CD14-positive monocyte (primary cell): Measurements from ENCODE around the gene DYRK1A. TPM values are rescaled to one million over a fixed set of nuclear protein-coding genes. Genes with fewer than 3 reads are reported as not detected.

Experiments
- DNase-seq, 3 donors: peaks; one replicate each; pipeline ENCODE4 v3.0.0-alpha.2; 2011 to 2022
- H2AFZ ChIP-seq: 2 replicates; pipeline ENCODE4 v1.6.0; 2012; ENCODE audit warnings: mild to moderate bottlenecking, low read depth, low read length, inconsistent platforms; ENCODE audit not compliant: insufficient read depth, poor library complexity, severe bottlenecking
- H3K27ac ChIP-seq, 2 donors: 1 replicate in 1 of 2; 2 replicates in 1 of 2; pipeline ENCODE4 v1.5.1; 2012 to 2013; ENCODE audit warnings: low read length in 2 of 2, control low read depth in 1 of 2, inconsistent platforms in 1 of 2, low read depth in 1 of 2, mild to moderate bottlenecking in 1 of 2
- H3K27me3 ChIP-seq, 2 donors: one replicate each; pipeline versions ENCODE4 v1.6.0 to v1.6.1; 2011 to 2013; ENCODE audit warnings: low read length in 2 of 2; ENCODE audit not compliant: control insufficient read depth in 2 of 2, insufficient read depth in 2 of 2
- H3K36me3 ChIP-seq, 2 donors: replicated peaks in 1 of 2; 1 replicate in 1 of 2; 2 replicates in 1 of 2; pipeline versions ENCODE4 v1.5.1 to v1.6.1; 2012 to 2013; ENCODE audit warnings: low read length in 2 of 2, control low read depth in 1 of 2, inconsistent platforms in 1 of 2, mild to moderate bottlenecking in 1 of 2; ENCODE audit not compliant: insufficient read depth in 2 of 2, control insufficient read depth in 1 of 2
- H3K4me1 ChIP-seq, 2 donors: 1 replicate in 1 of 2; 2 replicates in 1 of 2; pipeline versions ENCODE4 v1.5.1 to v1.6.1; 2012 to 2013; ENCODE audit warnings: low read length in 2 of 2, control low read depth in 1 of 2, inconsistent platforms in 1 of 2, mild to moderate bottlenecking in 1 of 2, moderate library complexity in 1 of 2; ENCODE audit not compliant: insufficient read depth in 2 of 2, control insufficient read depth in 1 of 2
- H3K4me2 ChIP-seq: replicated peaks from 2 replicates; pipeline ENCODE3; 2012; ENCODE audit warnings: low read length, moderate library complexity, mild to moderate bottlenecking; ENCODE audit not compliant: poor library complexity, severe bottlenecking; ENCODE audit errors: extremely low read depth
- H3K4me3 ChIP-seq, 3 experiments: fragments of 200-600 bp in 1 of 3; sonication (generic) in 1 of 3; replicated peaks in 1 of 3; 1 replicate in 2 of 3; 2 replicates in 1 of 3; pipeline ENCODE4 v1.5.1; 2011 to 2013; ENCODE audit warnings: low read length in 3 of 3, mild to moderate bottlenecking in 3 of 3, control low read depth in 2 of 3, low read depth in 2 of 3, inconsistent platforms in 1 of 3, moderate library complexity in 1 of 3
- H3K79me2 ChIP-seq: 2 replicates; pipeline ENCODE4 v1.6.0; 2012; ENCODE audit warnings: mild to moderate bottlenecking, control low read depth, inconsistent platforms, low read length, moderate library complexity; ENCODE audit not compliant: insufficient read depth
- H3K9ac ChIP-seq: 2 replicates; pipeline ENCODE4 v1.6.0; 2017; ENCODE audit warnings: low read length, mild to moderate bottlenecking; ENCODE audit not compliant: insufficient read depth, poor library complexity, severe bottlenecking
- H3K9me3 ChIP-seq, 2 donors: replicated peaks in 1 of 2; 1 replicate in 1 of 2; 2 replicates in 1 of 2; pipeline versions ENCODE4 v1.5.1 to v1.6.1; 2012 to 2013; ENCODE audit warnings: low read length in 2 of 2, control low read depth in 1 of 2; ENCODE audit not compliant: control insufficient read depth in 1 of 2, insufficient read depth in 1 of 2
- H4K20me1 ChIP-seq: 2 replicates; pipeline ENCODE4 v1.6.0; 2012; ENCODE audit warnings: mild to moderate bottlenecking, low read length, control low read depth, moderate library complexity; ENCODE audit not compliant: insufficient read depth
- H3K27ac Mint-ChIP-seq, 7 donors: one replicate each; pipeline ENCODE4 v1.8.0; 2020; ENCODE audit warnings: mild to moderate bottlenecking in 7 of 7, mixed read lengths in 7 of 7, moderate library complexity in 6 of 7, inconsistent platforms in 2 of 7
- H3K27me3 Mint-ChIP-seq, 3 donors: one replicate each; pipeline ENCODE4 v1.8.0; 2021 to 2022; ENCODE audit warnings: low read depth in 3 of 3, mild to moderate bottlenecking in 3 of 3, mixed read lengths in 3 of 3, moderate library complexity in 3 of 3, inconsistent platforms in 1 of 3
- H3K36me3 Mint-ChIP-seq, 2 donors: one replicate each; pipeline ENCODE4 v1.8.0; 2020; ENCODE audit warnings: mixed read lengths in 2 of 2, inconsistent platforms in 1 of 2, mild to moderate bottlenecking in 1 of 2
- H3K4me1 Mint-ChIP-seq: one replicate; pipeline ENCODE4 v1.8.0; 2020; ENCODE audit warnings: mild to moderate bottlenecking, mixed read lengths
- H3K4me3 Mint-ChIP-seq, 2 donors: one replicate each; pipeline ENCODE4 v1.8.0; 2020; ENCODE audit warnings: mild to moderate bottlenecking in 2 of 2, mixed read lengths in 2 of 2, moderate library complexity in 1 of 2
- H3K9me3 Mint-ChIP-seq, 7 donors: one replicate each; pipeline ENCODE4 v1.8.0; 2020 to 2022; ENCODE audit warnings: mixed read lengths in 7 of 7, mild to moderate bottlenecking in 6 of 7, moderate library complexity in 6 of 7, inconsistent platforms in 2 of 7
- WGBS: methylation state at CpG from one replicate; pipeline ENCODE4 v1.1.5; 2013; ENCODE audit warnings: missing lambda C conversion rate; ENCODE audit not compliant: insufficient coverage; 5-methylcytosine and 5-hydroxymethylcytosine counted together
- intact Hi-C, 2 donors: fragments of 100-400 bp; cut with micrococcal nuclease; formaldehyde crosslinking; loops; one replicate each; pipeline versions ENCODE4 v1.15.0 to v1.15.1; 2023
- polyA plus RNA-seq, 3 donors: library from polyadenylated mRNA; depleted of rRNA in 1 of 3; unstranded in 2 of 3; stranded (reverse) in 1 of 3; fragments of 300-500 nt in 2 of 3; fragments of >200 nt in 1 of 3; fragmentation: Illumina TruSeq in 2 of 3; gene quantifications; 1 replicate in 2 of 3; 2 replicates in 1 of 3; pipeline ENCODE4 v1.2.3, GENCODE V29; 2012 to 2021
- TF ChIP-seq, protein P1 (sequence below): fragments of 200-600 bp; IDR thresholded peaks from one replicate; pipeline ENCODE4 v1.8.0; 2022; ENCODE audit warnings: antibody characterized with exemption, mild to moderate bottlenecking

DYRK1A gene
- polyA plus RNA-seq, 3 donors: 1.8 to 53.5 (median 2.4) TPM

DNA sequence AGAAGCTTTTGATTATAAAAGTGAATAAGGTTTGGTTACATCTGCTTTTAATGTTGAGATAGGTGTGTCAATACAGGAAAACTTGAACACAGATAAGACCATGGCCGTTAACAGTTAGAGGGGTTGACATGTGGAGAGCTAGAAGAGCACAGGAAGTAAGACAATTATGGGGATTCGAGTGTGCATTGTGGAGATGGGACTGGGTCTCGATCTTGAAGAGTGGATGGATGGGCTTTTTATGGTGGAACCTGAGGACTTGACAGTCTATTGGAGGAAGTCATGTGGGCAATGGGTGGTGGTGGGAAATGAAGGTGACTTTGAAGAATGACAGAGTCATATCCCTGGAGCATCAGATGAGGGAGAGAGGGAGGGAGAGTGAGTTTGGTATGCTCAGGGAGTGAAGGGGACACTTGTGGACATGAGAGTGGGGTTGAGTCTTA, 12.1 kb downstream of the DYRK1A start:
- H3K27ac ChIP-seq: peak overlapping the region in 1 of 2 donors; percentile 25
- no peaks in the 10 kb centered on the region for H3K27me3 Mint-ChIP-seq
- H3K9ac ChIP-seq: no peak overlapping the region
- H4K20me1 ChIP-seq: peaks cover 100% of the 10 kb centered on the region
- no peak for DNase-seq
- peak overlapping the region in 5 of 7 donors; percentile 1 to 67 (median 21) for H3K27ac Mint-ChIP-seq
- no peaks in the 10 kb centered on the region for H3K36me3 ChIP-seq
- H3K4me3 Mint-ChIP-seq: no peak overlapping the region
- no peaks in the 10 kb centered on the region for H3K27me3 ChIP-seq
- H3K4me2 ChIP-seq: no peak overlapping the region
- 29% methylated on average over 3 of the region's 3 CpGs for WGBS
- H2AFZ ChIP-seq: no peak overlapping the region
- TF ChIP-seq, protein P1, sequence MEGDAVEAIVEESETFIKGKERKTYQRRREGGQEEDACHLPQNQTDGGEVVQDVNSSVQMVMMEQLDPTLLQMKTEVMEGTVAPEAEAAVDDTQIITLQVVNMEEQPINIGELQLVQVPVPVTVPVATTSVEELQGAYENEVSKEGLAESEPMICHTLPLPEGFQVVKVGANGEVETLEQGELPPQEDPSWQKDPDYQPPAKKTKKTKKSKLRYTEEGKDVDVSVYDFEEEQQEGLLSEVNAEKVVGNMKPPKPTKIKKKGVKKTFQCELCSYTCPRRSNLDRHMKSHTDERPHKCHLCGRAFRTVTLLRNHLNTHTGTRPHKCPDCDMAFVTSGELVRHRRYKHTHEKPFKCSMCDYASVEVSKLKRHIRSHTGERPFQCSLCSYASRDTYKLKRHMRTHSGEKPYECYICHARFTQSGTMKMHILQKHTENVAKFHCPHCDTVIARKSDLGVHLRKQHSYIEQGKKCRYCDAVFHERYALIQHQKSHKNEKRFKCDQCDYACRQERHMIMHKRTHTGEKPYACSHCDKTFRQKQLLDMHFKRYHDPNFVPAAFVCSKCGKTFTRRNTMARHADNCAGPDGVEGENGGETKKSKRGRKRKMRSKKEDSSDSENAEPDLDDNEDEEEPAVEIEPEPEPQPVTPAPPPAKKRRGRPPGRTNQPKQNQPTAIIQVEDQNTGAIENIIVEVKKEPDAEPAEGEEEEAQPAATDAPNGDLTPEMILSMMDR: no peak
- no peaks in the 10 kb centered on the region for H3K9me3 Mint-ChIP-seq
- intact Hi-C loops: loop anchor here (5.0 to 10.0 kb wide), 2 partner anchors 34 to 56 kb away; no protein-coding TSS in a partner anchor
- H3K79me2 ChIP-seq: peaks cover 100% of the 10 kb centered on the region
- H3K4me3 ChIP-seq: no peak overlapping the region
- H3K9me3 ChIP-seq: peaks cover 0 to 2% of the 10 kb centered on the region in 2 donors
- H3K4me1 ChIP-seq: peaks cover 21 to 56% of the 10 kb centered on the region in 2 donors
- H3K4me1 Mint-ChIP-seq: peaks cover 76% of the 10 kb centered on the region
- peaks cover 2 to 7% of the 10 kb centered on the region in 2 donors for H3K36me3 Mint-ChIP-seq

DNA sequence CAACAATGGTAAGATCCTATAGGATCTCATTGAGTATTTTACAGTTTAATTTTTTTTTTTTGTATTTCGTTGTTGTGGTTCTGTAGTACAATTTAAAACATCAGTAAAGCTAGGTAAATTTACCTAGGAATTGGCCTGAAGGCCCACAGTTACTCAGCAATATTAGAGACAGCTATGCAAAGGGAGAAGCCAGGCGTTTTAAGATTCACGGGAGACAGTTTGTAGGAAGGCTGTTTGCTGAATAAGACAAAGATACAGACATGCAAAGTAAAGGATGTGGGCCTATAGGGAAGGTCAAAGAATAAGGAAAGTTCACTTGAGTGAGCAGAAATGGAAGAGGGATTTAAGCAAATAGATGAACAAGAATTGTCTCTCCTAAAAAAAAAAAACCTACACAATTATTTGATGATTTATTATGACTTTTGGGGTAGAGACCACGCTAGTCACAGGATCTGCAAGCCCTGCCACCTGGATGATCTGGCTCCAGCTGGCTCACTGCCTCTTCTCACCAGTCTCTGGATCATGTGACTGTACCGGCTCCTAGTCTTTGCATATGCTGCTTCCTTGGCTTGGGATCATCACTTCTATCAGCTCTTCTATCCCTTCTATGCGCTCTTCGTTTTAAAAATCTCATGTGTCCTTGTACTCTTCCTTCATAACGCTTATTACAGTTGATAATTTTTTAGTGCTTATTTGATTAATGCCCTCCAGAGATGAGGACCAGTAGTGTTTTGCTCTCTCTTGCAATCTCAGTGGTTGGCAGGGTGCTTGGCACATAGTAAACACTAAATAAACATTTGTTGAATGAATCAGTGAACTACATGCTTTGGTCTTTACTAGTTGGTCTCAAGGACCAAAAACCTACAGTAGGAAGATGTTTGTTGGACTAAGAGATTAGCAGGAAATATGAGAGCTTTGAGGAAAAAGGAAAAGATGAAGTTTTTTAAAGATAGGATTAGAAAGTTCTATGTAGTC, 14.1 kb downstream of the DYRK1A start:
- Histone ChIP-seq H3K79me2 (peaks cover 100% of the 10 kb centered on the region), H3K36me3 (no peaks in the 10 kb centered on the region), H3K9me3 (peaks cover 0 to 2% of the 10 kb centered on the region in 2 donors), H3K27ac (peak overlapping the region in 1 of 2 donors; percentile 5), H3K9ac (no peak overlapping the region), H3K27me3 (no peaks in the 10 kb centered on the region), H2AFZ (no peak overlapping the region), H4K20me1 (peaks cover 100% of the 10 kb centered on the region), H3K4me3 (no peak overlapping the region), H3K4me2 (no peak overlapping the region), H3K4me1 (peaks cover 17 to 55% of the 10 kb centered on the region in 2 donors)
- TF ChIP-seq, protein P1: no peak
- WGBS: 13% methylated on average over 4 of the region's 8 CpGs
- Mint-ChIP-seq H3K27ac (peak overlapping the region in 6 of 7 donors; percentile 1 to 76 (median 28)), H3K9me3 (peaks cover 0 to 2% (median 0%) of the 10 kb centered on the region in 7 donors), H3K4me3 (no peak overlapping the region), H3K27me3 (no peaks in the 10 kb centered on the region), H3K36me3 (peaks cover 2 to 7% of the 10 kb centered on the region in 2 donors), H3K4me1 (peaks cover 77% of the 10 kb centered on the region)
- intact Hi-C loops: no loop called here
- no peak for DNase-seq
